PC-3 (cell line): ENCODE measurements around the gene S100P. TPM values are rescaled to one million over a fixed set of nuclear protein-coding genes. Genes with fewer than 3 reads are reported as not detected.

Source experiments
- ATAC-seq: fragments of 200-7000 bp; cut with Tn5 transposase; 2 replicates; pipeline ENCODE4 v1.9.1; 2020; ENCODE audit warnings: mild to moderate bottlenecking, moderate library complexity
- BruUV-seq: library from RNA; stranded (reverse); fragments of 400-500 nt; replicated peaks from 2 replicates; lab custom pipeline; 2021; lab: Mats Ljungman, UMichigan
- CTCF ChIA-PET: fragments of 300-600 bp; sonication (Branson Sonifier 250); formaldehyde crosslinking; loops from one replicate; lab custom pipeline; 2022; ENCODE audit warnings: antibody characterized with exemption; lab: Charles Lee
- POLR2A ChIA-PET: fragments of 300-600 bp; sonication (Branson Sonifier 250); formaldehyde crosslinking; loops from one replicate; lab custom pipeline; 2022; ENCODE audit warnings: antibody characterized with exemption; ENCODE audit not compliant: unreplicated experiment; lab: Charles Lee
- DNase-seq: peaks from one replicate; pipeline ENCODE4 v3.0.0-alpha.2; 2015
- H2AFZ ChIP-seq: fragments of 300-600 bp; sonication (generic); 2 replicates; pipeline ENCODE4 v1.6.0; 2016; ENCODE audit warnings: antibody characterized with exemption, low read length
- H3F3A ChIP-seq: fragments of 300-600 bp; sonication (generic); one replicate; pipeline ENCODE4 v1.6.0; 2017; ENCODE audit warnings: antibody characterized with exemption, low read length, control low read depth, mild to moderate bottlenecking; ENCODE audit not compliant: unreplicated experiment
- H3K27ac ChIP-seq: fragments of 300-600 bp; sonication (generic); 2 replicates; pipeline ENCODE4 v1.5.1; 2016; ENCODE audit warnings: mild to moderate bottlenecking, low read length
- H3K27me3 ChIP-seq: fragments of 300-600 bp; sonication (generic); 2 replicates; pipeline ENCODE4 v1.6.1; 2016; ENCODE audit warnings: low read length, mixed read lengths
- H3K36me3 ChIP-seq: fragments of 300-600 bp; sonication (generic); 2 replicates; pipeline ENCODE4 v1.6.1; 2016; ENCODE audit warnings: low read depth, mixed run types, low read length, mixed read lengths
- H3K4me1 ChIP-seq: fragments of 300-600 bp; sonication (generic); 2 replicates; pipeline ENCODE4 v1.5.1; 2016; ENCODE audit warnings: low read length; ENCODE audit not compliant: insufficient read depth
- H3K4me2 ChIP-seq: fragments of 300-600 bp; sonication (generic); 2 replicates; pipeline ENCODE4 v1.6.0; 2016; ENCODE audit warnings: low read length
- H3K4me3 ChIP-seq: fragments of 300-600 bp; sonication (generic); 2 replicates; pipeline ENCODE4 v1.5.1; 2016; ENCODE audit warnings: mild to moderate bottlenecking, low read length, mixed read lengths
- H3K79me2 ChIP-seq: fragments of 300-600 bp; sonication (generic); 2 replicates; pipeline ENCODE4 v1.6.1; 2017; ENCODE audit warnings: low read length, mixed read lengths
- H3K9ac ChIP-seq: fragments of 300-600 bp; sonication (generic); 2 replicates; pipeline ENCODE4 v1.6.0; 2016; ENCODE audit warnings: mild to moderate bottlenecking, low read length
- H3K9me2 ChIP-seq: fragments of 300-600 bp; sonication (generic); replicated peaks from 2 replicates; pipeline ENCODE4 v1.6.1; 2016; ENCODE audit warnings: mixed run types, low read length, mixed read lengths
- H3K9me3 ChIP-seq: fragments of 300-600 bp; sonication (generic); 2 replicates; pipeline ENCODE4 v1.6.1; 2016; ENCODE audit warnings: low read length, mixed read lengths
- H4K20me1 ChIP-seq: fragments of 300-600 bp; sonication (generic); 2 replicates; pipeline ENCODE4 v1.6.1; 2016; ENCODE audit warnings: low read length, mixed read lengths
- CTCF ChIP-seq: fragments of 300-600 bp; sonication (generic); conservative IDR thresholded peaks from 2 replicates; pipeline ENCODE4 v1.5.1; 2017; ENCODE audit warnings: antibody characterized with exemption, low read depth, mild to moderate bottlenecking, low read length
- EZH2 ChIP-seq: fragments of 300-600 bp; sonication (generic); IDR thresholded peaks from one replicate; pipeline ENCODE4 v1.6.1; 2017; ENCODE audit warnings: antibody characterized with exemption, mild to moderate bottlenecking, low read length; ENCODE audit not compliant: unreplicated experiment
- EZH2phosphoT487 ChIP-seq: fragments of 300-600 bp; sonication (generic); IDR thresholded peaks from 2 replicates; pipeline ENCODE4 v1.6.1; 2018; ENCODE audit warnings: mild to moderate bottlenecking, antibody characterized with exemption, low read length, borderline replicate concordance
- intact Hi-C: fragments of 100-400 bp; cut with micrococcal nuclease; formaldehyde crosslinking; loops from 2 replicates; pipeline ENCODE4 v1.9.0; 2023
- total RNA-seq: library from RNA; depleted of rRNA; stranded (reverse); fragments of >200 nt; gene quantifications from 2 replicates; pipeline ENCODE4 v1.2.3, GENCODE V29; 2014

S100P gene
- total RNA-seq, 1 experiment from 2014 or later = 59.8 TPM

- ChIA-PET POLR2A (no interaction called here), CTCF (no interaction called here)
- Histone ChIP-seq H3K9ac (peak within 1 kb of the TSS; percentile 90), H3K4me3 (peak within 1 kb of the TSS; percentile 89), H3K36me3 (no peaks in the 10 kb centered on the region), H3K4me2 (peak within 1 kb of the TSS; percentile 90), H3K79me2 (peaks cover 22% of the 10 kb centered on the region), H3F3A (no peaks in the 10 kb centered on the region), H2AFZ (peak within 1 kb of the TSS; percentile 80), H3K27ac (peak within 1 kb of the TSS; percentile 54), H4K20me1 (peaks cover 2% of the 10 kb centered on the region; the same call in 1 of the 2 replicates), H3K4me1 (peaks cover 9% of the 10 kb centered on the region), H3K27me3 (no peaks in the 10 kb centered on the region), H3K9me3 (no peaks in the 10 kb centered on the region), H3K9me2 (no peaks in the 10 kb centered on the region)
- TF ChIP-seq EZH2 (no peak), EZH2phosphoT487 (no peak)
- peak; percentile 66 for ATAC-seq
- DNase-seq = peak; percentile 86
- BruUV-seq = no TSS peak
- intact Hi-C loops = loop anchor here (1.0 to 2.0 kb wide), 2 partner anchors 41 to 158 kb away; a partner anchor contains a TSS
Observed at GRCh38 chr4:6716018-6716911, 22.6 kb downstream of the S100P start, which contains the start of gene BLOC1S4. Gene BLOC1S4, plus strand, starts transcription at chr4:6716174. Its CDS starts 36 bp downstream, at chr4:6716210.

GRCh38 chr4:6716958-6717655 lies 23.4 kb downstream of the S100P start:
- TSS peak; percentile 70 for BruUV-seq

More at GRCh38 chr4:6716958-6717655, 23.4 kb downstream of the S100P start:
- no peaks in the 10 kb centered on the region for H3K9me2 ChIP-seq
- DNase-seq (peak; percentile 31), ATAC-seq (peak; percentile 17)
- H3K4me2 ChIP-seq = peak overlapping the region; percentile 90
- intact Hi-C loops = loop anchor here (1.0 to 2.0 kb wide), 2 partner anchors 42 to 157 kb away; a partner anchor contains a TSS
- no peaks in the 10 kb centered on the region for H3K27me3 ChIP-seq
- H3K9me3 ChIP-seq = no peaks in the 10 kb centered on the region
- H3K4me1 ChIP-seq = peaks cover 9% of the 10 kb centered on the region
- H3K9ac ChIP-seq = peak overlapping the region; percentile 90
- no peaks in the 10 kb centered on the region for H3K36me3 ChIP-seq
- peaks cover 22% of the 10 kb centered on the region for H3K79me2 ChIP-seq
- POLR2A ChIA-PET = no interaction called here
- TF ChIP-seq EZH2phosphoT487 (no peak), CTCF (no peak), EZH2 (no peak)
- no peaks in the 10 kb centered on the region for H3F3A ChIP-seq
- CTCF ChIA-PET = interaction anchor here (0.6 kb wide), 2 partner anchors 101 to 326 kb away, joined by 3 to 5 read pairs; a partner anchor contains a TSS
- peak overlapping the region; percentile 54 for H3K27ac ChIP-seq
- H2AFZ ChIP-seq = 0 out of 2 replicates have a peak overlapping the region, but pooled peaks have one; percentile 80
- H3K4me3 ChIP-seq = peak overlapping the region; percentile 89
- peaks cover 2% of the 10 kb centered on the region; the same call in 1 of the 2 replicates for H4K20me1 ChIP-seq
